GM20431 (cell line): ENCODE data around the gene ZMIZ1.
"Not testable (repeated sequence)": the region's sequence is repeated elsewhere in the genome, so short reads cannot be mapped to it uniquely, and the experiment has no call there.

Source experiments
- in situ Hi-C: fragments of 300-500 bp; cut with MseI, MboI; formaldehyde crosslinking; loops from one replicate; pipeline ENCODE4 v1.15.0; 2020; ENCODE audit warnings: low sequenced_read_pairs; ENCODE audit not compliant: unreplicated experiment

ZMIZ1 gene

DNA sequence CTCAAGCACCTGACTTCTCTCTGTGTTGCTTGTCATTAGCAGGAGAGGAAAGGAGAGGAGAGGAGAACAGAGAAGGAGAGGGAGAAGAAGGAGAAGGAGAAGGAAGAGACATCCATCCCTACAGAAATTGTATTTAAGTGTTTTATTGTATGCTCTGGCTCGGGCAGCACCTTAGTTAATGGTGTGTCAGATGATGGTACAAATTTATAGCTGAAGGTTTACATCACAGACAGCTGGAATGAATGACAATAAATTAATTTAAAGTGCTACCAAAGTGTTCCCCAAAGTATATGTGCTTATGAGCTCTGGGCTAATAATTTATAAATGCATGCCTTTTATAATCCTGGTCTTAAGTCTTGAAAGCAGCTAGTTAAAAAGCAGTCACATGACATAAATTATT, 38.1 kb upstream of the ZMIZ1 start:
- in situ Hi-C loops: no loop called here

DNA sequence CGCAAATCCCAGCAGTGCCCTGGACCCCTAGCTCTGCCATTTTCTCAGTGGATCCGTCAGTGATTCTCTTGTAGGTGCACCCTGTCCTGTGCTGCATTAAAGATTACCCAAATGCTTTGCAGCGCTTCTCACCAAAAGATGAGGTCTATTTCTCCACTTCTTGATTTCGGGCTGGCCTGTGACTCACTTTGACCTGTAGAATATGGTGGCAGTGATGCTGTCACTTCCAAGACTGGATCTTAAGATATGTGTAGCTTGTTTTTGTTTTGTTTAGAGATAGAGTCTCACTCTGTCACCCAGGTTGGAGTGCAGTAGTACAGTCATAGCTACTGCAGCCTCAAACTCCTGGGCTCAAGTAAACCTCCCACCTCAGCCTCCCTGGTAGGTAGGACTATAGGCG, 37.0 kb upstream of the ZMIZ1 start:
- in situ Hi-C loops: no loop called here

DNA sequence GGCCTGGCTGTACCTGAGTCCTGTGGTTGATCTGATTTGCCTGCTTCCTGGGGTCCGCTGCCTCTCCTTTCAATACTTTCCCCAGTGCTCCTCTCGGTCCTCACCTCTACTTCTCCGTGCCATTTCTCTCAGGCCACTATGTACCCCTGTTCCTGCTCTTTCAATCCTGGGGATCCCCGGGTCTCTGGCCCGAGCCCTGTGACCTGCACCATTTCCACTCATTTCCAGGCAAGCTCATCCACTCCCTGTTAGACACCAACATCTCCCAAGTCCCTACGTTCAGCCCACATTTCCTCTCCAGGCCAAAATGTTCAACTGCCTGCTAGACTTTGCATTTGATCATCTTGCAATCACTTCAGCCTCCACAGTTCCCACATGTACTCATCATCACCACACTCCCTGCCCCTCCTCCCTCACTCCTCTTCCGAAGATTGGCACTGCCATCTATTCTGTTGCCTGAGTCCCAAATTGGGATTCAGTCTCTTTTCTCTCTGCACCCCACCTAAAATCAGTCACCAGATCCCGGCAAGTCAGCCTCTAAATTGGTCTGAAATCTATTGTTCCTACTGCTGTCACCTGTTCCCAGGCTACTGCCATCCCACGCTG, 34.4 kb upstream of the ZMIZ1 start:
- in situ Hi-C loops: no loop called here

DNA sequence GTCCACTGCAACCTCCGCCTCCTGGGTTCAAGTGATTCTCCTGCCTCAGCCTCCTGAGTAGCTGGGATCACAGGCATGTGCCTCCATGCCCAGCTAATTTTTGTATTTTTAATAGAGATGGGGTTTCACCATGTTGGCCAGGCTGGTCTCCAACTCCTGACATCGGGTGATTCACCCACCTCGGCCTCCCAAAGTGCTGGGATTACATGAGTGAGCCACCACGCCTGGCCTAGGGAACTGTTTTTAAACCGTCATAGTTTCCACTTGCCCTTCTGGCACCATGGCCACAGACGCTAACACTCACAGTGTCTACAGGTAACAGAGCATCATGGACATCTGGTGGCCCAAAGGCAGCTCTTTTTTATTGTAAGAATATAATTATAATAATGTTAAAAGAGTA, 32.4 kb upstream of the ZMIZ1 start:
- in situ Hi-C loops: not testable (repeated sequence)

DNA sequence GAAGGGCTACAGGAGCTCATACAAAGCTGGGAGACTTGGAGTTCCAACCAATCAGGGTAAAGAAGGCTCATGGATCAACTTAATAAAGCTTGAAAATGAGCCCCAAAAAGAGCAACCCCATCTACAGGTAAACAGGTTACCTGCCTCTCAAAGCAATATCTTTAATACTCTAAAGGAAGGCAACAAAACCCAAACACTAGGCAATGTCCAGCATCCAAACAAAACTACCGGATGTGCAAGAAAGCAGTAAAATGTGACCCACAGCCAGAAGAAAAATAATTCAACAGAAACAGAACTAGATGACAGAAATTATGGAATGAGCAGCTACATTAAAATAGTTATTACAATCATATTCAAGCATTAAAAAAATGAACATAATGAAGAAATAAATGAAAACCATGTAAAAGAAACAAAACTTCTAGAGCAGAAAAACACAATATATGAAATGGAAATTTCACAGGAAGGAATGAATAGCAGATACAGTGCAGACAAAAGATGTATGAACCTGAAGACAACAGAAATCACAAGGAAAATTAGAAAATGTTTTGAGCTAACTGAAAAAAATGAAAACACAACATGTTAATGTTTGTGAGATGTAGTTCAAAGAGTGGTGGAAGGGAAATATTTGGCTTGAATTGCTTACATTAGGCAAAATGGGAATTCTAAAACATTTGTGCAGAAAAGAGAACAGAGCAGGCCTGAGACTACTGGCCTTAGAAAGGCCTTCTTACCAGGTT, 30.5 kb upstream of the ZMIZ1 start:
- in situ Hi-C loops: no loop called here

DNA sequence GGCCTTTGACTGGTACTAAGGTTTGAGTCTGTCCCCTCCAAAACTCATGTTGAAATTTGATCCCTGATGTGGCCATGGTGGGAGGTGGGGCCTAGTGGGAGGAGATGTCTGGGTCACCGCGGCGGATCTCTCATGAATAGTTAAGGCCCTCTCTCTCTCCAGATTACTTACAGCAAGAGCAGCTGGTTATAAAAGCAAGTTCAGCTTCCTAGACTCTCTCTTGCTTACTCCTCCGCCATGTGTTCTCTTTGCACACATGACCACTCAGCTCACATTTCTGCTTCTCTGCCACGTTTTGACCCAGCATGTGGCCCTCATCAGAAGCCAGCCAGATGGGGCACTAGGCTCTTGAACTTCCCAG, 29.9 kb upstream of the ZMIZ1 start:
- in situ Hi-C loops: no loop called here

DNA sequence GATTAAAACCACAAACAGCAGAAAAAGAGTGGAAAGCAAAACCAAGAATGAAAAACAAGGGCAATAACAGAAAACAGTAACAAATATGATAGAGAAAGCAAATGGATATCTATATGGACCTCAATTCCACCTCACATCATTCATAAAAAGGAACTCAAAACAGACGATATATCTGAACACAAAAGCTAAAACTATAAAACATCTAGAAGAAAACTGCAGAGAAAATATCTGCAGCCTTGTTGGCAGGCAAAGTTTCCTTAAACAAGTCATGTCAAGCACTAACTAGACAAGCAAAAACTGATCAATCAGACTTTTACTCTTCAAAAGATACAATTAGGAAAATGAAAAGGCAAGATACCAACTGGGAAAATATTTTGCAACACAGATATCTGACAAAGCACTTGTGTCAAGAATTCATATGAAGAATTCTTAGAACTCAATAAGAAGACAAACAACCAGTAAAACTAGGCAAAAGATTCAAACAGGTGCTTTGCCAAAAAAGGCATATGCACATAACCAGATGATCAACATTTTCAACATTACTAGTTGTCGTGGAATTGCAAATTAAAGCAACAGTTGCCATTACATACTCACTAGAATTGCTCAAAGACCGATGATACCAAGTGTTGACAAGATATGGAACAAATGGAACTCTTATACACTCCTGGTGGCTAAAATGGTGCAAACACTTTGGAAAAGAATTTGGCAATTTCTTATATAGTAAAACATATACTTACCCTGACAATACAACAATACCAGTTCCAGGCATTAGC, 25.9 kb upstream of the ZMIZ1 start:
- in situ Hi-C loops: no loop called here

DNA sequence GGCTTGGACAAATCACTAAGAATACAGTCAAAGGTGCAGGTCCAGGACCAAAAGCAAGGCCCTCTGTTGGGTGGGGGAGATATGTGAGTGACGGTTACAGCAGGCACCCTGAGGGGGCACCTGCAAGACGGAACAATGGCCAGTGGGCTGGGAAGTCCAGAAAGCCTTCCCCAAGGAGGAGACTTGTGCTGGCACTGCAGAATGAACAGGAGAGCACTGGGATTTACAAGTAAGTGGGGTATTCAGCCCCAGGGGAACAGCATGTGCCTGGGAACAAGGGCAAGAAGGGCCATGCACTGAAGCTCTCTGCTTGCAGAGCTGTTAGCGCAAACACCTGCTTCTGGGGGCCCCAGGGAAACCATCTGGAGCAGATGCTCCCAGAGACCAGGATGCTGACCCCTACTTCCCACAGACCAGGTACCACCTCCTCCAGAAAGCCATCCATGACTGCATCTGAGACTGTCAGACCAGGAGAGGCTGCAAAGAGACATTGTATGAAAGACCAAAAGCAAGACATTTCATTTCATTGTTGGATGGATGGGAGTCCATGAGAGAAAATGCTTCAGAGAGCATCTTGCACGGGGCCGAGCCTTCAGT, 24.6 kb upstream of the ZMIZ1 start:
- in situ Hi-C loops: no loop called here

DNA sequence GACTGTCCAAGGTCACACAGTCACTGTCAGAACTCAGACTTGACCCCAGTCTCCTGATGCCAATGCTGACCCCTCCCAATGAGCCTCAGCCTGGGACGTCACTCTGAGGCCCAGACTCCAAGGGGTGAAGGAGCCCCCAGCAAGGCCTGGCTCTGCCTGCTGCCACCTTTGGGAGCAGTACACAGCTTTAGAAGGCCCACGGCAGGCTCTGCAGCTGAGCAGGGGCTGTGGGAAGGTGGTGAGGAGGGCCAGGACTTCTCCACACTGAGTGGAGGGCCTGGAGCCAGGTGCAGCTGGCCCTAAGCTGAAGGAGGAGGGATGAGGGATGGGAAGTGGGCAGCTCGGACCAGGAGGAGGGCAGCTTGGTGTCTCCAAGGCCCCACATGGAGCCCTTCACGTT, 23.9 kb upstream of the ZMIZ1 start:
- in situ Hi-C loops: no loop called here

DNA sequence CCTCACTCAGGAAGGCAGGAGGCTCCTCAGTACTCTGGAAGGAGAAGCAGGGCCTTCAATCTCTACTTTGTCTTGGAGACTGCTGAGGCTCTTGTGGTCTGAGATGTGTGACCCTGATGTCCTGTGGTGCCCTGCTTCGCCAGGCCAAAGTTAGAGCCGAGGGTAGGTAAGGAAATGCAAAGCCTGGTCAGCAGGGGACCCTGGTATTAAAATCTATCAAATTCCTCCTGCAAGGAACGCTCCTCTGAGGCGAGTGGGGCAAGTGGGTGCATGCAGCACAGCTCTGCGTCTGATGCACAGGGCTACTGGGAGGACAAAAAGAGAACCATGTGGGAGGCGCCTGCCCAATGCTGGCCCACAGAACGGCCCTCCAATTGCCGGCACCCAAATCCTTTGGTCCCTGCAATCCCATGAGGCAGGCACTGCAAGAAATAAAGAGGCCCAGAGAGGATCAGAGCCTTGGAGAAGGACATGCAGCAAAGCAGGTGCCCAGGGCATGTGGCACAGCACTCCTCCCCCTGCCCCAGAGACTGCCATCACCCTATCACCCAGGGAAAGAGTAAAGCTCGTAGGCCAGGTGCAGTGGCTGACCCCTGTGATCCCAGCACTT, 23.1 kb upstream of the ZMIZ1 start:
- in situ Hi-C loops: no loop called here

DNA sequence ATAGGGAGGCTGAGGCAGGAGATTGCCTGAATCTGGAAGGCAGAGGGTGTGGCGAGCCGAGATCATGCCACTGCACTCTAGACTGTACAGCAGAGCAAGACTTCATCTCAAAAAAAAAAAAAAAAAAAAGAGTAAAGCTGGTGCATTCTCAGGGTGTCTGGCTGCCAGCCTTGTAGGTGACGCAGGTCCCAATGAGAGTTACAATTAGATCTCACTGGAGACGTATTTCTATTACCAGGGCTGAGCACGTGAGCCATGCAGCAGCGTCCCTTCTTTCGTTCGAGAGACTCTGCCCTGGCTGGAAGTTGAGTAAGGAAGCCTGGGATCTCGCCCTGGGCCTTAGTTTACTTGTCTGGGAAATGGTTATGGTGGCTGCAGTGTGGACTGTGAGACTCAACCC, 22.4 kb upstream of the ZMIZ1 start:
- in situ Hi-C loops: no loop called here

DNA sequence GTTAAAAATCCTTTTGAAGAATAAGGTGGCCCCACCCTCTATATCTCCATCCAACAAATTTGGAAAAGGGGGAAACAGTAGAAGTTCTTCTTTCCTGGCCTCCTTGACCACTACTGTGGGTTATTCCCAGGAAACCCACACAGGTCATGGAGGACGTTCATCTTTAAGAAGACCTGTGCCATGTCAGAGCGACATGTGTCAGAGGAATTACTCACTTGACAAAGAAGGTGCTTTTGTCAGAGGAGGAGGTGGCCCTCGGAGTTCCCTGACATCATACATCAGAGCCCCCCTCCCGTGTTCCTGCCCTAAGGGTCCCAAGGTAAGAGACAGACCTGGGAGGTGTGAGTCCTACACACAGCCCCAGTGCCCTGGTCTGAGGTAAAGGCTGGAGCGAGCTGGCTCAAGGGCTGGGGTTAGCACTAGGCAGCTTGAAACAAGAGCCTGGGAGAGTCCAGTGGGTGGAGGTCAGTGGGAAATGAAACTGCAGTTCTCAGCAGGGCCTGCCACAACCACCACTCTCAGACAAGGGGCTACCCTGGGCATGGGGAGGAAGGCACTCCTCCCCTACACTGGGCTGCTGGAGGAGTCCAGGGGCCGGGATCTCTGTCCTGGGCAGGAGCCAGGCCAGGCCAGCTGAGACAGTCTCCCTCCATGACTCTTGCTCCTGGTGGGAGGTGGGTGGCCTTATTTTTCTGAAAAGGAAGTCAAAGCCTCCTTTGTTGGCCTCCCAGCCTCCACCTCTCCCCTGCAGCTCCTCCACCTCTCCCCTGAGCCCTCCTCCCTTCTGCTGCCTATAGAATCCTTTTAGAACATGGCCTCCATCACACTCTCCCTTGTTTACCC, 21.8 kb upstream of the ZMIZ1 start:
- in situ Hi-C loops: no loop called here

DNA sequence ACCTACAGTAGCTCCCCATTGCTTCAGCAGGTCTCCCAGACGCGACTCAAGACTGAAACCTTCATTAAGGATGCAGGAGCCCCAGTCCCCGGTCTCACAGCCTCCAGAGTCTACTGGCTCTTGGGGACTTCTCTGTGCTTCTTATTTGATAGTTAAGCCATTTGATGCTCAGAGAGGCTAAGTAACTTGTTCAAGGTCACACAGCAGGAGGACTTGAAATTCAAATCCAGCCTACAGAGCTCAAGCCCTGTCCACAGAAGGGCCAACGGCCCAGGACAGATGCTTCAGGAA, 21.2 kb upstream of the ZMIZ1 start:
- in situ Hi-C loops: no loop called here

DNA sequence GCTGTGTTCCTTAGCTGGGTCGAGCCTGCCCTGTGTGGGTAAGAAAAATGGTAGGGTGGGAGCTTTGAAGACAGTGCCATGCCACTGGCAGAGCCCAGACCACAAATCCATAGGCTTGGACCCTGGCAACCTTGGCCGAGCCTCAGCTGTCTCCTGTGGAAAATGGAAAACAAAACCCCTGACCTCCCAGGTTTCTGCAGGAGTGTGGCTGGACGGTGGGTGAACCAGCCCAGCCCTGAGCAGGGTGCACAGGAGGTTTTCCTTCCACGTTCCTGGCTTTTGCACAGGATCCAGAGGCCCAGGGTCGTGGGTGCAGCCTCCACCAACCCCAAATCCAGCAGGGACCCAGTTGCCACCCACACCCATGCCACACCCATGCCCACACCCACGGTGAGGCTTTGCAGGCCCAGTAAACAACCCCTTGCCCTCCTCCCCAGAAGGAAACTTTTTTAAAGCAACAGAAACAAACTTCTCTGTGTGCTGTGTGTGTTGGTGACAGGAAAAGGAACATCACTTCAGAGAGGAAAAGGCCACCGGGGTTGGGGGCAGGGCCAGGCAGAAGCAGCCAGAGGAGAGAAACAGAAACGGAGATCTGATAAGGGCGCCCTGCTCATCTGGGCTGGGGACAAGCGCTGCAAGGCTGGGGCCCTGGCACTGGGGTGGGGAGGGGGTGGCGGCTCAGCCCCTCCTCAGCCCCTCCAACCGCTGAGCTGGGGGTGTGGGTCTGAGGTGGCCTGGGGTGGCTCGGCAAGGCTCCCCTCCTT, 20.7 kb upstream of the ZMIZ1 start:
- in situ Hi-C loops: no loop called here

DNA sequence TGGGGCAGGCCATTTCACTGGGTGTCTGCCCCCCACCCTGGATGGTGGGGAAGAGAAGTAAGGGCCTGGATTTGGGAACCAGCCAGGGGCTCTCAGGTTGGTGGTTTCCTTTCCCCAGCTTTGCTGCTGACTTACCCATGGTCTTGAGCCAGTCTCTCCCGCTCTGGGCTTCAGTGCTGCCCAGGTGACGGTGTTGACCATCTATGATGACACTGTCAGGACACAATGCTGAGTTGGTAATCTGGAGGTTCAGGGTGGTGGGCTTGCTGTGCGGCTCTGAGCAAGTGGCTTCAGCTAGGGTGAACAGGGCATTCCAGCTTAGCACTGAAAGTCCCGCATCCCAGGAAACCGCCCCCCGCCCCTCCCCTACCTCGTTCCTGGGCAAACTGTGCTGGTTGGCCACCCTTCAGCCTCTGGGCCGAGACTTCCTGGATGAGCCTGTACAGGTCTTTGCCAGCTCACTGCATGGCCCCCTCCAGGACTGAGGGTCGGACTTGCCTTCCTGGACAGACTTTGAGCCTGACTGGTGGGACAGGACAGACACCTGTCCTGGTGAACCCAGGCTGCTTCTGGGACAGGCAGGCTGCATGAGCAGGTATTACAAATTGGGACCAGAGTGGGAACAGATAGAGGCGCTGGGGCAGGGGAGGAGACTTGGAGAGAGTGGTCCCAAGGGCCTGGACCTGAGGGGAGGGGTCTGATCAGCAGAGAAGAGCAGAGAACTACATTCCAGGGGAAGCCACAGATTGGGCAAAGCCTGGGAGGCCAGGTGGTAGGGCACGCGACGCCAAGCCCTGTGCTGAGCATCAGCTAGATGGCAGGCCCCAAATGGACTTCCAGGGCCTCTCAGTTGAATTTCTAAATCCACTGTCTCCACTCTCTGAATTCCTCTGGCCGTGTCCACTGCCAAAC, 19.9 kb upstream of the ZMIZ1 start:
- in situ Hi-C loops: no loop called here

DNA sequence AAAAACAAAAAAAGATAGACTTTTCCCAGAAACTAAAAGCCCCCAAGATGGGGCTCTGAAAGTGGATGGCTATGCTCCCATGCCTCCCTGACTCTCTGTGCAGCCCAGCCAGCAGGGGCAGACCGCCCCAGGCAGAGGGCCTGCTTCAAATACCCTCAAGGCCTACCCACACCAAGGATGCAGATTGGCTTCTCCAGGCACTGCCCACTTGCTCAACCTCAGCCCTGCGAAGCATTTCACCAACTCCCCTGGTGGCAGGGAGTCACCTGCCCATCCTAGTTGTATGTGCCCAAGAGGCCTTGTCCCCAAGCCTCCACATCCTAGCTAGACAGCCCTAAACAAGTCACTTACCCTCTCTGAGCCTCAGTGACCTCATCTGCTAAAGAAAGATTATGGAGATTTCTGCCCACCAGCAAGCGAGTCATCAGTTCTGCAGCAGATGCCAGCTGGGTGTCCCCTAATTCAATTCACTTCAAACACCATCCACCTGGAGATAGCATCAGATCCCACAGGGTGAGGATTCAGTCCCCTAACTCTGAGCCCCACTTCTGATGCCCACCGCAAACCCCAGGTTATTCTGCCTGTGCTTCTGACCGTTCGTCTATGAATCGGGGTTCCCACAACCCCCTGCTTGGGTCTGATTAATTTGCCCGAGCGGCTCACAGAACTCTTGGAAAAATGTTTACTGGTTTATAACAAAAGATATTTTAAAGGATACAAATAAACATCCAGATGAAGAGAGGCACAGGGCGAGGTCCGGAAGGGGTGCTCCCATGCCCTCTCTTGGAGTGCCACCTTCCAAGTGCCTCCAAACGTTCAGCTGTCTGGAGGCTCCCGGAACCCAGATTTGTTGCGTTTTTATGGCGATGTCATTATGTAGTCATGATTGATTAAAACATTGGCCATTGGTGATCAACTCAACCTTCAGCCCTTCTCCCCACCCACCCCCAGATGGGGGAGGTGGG, 18.6 kb upstream of the ZMIZ1 start:
- in situ Hi-C loops: no loop called here

DNA sequence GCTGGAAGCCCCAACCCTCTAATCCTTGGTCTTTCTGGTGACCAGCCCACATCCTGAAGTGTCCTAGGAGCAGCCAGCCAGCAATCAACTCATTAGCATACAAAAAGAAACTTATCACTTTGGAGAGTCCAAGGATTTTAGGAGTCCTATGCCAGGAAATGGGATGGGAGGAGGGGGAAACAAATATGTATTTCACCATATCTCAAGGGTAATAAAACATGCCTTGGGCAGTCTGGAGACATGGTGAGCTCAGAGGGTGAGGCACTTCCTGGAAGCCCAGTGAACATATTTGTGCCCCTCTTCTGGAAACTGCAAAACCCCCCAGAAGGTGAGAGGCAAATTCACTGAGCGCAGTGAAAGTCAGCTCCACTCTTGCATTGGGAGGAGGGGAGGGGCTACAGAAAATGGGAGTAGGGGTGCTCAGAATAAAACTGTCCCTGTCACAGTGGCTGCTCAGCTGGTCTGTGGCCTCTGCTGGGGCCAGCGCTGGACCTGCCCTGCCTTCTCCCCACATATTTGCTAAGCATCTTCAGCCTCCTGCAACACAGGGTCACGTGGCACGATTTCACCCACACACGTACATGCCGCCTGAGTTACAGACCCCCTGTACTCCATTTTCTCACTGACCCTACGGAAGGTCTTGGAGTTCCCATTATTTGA, 17.7 kb upstream of the ZMIZ1 start:
- in situ Hi-C loops: no loop called here
